GM18873 (cell line): ENCODE results near the gene TRIM28.

Source experiments
- ATAC-seq: cut with Tn5 transposase; IDR thresholded peaks from one replicate; pipeline ENCODE4 v1.9.1; 2021; ENCODE audit warnings: mild to moderate bottlenecking, moderate library complexity, moderate number of reproducible peaks; ENCODE audit not compliant: unreplicated experiment, low FRiP score

The TRIM28 gene

DNA sequence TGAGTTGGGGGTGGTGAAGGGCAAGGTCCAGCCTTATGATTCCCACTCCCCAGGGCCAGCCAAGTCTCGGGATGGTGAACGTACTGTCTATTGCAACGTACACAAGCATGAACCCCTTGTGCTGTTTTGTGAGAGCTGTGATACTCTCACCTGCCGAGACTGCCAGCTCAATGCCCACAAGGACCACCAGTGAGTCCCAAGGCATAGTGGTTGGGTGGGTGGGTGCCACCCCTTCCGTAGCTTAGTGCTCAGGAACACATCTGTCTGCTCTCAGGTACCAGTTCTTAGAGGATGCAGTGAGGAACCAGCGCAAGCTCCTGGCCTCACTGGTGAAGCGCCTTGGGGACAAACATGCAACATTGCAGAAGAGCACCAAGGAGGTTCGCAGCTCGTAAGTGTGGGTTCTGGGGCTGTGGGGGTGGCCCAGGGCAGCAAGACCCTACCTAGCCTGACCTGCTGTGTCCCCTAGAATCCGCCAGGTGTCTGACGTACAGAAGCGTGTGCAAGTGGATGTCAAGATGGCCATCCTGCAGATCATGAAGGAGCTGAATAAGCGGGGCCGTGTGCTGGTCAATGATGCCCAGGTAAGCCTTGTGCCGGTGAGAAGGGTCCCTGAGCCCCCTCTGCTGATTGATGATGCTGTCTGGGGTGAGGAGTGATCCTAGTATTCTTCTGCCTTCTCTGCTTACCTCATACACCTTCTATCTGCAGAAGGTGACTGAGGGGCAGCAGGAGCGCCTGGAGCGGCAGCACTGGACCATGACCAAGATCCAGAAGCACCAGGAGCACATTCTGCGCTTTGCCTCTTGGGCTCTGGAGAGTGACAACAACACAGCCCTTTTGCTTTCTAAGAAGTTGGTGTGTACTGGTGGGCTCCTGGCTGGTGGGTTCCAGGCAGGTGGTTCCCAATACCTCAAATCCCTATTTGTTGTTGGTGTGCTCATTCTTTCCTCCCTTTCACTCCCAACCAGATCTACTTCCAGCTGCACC, 3.8 kb downstream of the TRIM28 start:
- ATAC-seq = no peak

- no peak for ATAC-seq
These were observed 5.2 kb downstream of the TRIM28 start for GRCh38 chr19:58548859-58549663.

GRCh38 chr19:58549664-58550361, 5.9 kb downstream of the TRIM28 start:
- no peak for ATAC-seq

DNA sequence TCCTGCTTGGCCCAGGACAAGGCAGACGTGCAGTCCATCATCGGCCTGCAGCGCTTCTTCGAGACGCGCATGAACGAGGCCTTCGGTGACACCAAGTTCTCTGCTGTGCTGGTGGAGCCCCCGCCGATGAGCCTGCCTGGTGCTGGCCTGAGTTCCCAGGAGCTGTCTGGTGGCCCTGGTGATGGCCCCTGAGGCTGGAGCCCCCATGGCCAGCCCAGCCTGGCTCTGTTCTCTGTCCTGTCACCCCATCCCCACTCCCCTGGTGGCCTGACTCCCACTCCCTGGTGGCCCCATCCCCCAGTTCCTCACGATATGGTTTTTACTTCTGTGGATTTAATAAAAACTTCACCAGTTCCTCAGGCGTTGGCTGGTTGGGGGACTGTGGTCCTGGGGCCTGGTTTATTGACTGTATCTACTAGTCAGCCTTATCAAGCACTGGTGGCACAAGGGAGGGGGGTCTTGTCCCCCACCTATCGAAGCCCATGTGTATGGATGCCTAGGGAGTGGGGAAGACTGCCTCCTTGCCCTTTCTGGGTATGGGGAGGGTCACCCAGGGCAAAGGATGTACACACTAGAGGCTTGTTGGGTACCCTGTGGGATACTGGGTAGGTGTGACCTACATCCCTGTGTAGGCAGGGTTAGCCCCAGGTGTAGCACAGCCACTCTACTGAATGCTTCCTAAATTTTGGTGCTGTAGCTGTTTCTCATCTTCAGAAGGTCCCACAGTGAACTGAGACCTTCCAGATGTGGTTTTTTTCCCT, 6.7 kb downstream of the TRIM28 start:
- no peak for ATAC-seq

GRCh38 chr19:58551123-58551497, 7.2 kb downstream of the TRIM28 start:
- ATAC-seq = no peak

DNA sequence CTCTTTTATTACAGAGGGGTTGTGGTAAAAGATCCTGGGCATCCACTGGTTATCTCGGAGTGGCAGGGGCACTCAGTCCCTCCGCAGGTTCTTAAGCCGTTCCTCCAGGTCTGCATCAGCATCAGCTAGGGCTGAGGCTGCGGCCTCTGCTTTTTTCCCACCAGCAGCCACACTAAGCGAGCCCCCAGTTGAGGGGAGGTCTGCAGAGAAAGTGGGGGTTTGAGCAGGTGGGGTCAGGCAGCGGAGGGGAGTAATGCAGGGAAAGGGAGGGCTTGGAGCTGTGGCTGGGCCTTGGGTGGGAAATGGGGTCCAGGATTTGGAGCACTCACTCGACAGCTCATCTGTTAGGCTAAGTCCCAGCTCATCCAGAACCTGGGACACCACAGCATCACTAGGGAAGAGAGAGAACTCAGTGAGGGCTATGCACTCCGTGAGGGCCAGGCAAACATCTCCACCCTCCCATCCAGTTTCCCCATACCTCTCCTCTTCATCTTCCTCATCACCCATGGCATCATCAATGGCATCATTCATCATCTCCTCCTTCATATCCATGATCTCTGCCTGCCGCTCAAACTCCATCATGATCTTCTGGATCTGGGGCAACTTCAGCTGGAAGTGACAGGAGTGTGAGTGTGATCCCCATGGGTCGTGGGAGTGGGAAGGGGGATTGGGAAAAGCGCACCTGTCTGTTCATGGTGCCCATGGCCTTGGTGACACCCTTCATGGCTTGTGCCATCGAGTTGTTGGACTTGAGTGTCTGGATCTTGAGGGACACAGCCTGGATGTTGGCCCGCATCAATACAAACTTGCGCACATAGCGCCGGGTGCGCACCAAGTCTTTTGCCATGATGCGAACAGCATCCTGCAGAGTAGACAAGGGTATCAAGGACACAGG, 8.0 kb downstream of the TRIM28 start:
- no peak for ATAC-seq

DNA sequence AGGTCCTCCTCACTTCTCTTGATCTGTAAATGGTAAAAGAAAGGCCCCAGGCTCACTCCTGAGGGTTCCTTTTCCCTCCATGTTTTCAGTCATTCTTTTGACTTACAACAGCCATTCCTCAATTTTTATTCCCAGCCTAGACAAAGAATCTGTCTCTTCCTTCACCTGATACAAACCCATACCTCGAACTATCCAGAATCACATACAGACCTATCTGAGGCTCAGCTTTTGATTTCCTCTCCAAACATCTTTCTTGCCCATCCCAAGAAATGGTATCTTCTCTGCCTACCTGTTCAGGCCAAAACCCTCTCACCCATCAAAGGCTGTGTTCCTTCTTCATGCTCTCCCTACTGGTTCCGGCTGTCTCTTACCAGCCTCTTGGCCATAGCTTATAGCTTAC, 8.8 kb downstream of the TRIM28 start:
- no peak for ATAC-seq

- ATAC-seq = no peak
These were observed 10.1 kb downstream of the TRIM28 start for GRCh38 chr19:58553799-58554493.

DNA sequence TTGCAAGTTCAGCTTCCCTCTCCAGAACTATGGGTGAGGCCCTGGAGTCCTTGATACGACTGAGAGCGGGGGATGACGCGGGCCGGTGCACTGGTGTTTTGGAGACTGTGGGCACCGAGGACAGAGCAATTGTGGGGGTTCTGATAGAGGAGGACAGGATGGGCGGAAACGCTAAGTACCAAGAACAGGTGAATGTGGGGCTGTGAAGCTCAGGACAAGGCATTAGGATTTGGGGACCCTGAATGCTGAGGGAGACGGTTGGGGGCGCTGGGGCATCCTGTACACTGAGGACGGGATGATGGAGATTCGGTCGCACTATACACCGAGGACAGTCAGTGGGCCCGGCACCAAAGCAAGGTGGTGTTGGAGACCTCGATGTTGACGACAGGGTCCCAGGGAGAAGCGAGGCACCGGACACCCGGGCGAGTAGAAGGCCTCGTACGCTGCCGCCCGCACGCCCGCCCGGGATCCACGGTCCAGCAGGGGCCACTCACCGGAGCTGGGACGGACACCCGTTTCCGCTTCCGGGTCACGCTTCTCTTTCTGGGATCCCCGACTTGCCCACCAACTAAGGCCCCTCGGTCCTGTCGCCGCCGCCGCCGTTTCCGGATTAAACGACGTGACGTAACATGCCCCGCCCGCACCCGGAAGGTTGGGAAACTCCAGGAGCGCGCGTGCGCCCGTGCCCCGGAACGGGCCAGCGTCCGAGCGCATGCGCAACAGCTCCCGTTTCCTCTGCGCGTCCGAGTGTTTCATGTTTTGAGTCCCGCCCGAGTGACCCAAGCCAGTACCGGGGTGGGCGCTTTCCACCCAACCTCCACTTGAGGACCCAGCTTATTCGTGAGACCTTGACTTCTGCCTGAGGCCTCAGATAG, 10.9 kb downstream of the TRIM28 start, which contains the start of gene CHMP2A:
CHMP2A (minus strand) TSS at position 612 of the 875 bp plus-strand sequence. CDS start 893 bp downstream, outside the sequence.
- ATAC-seq = peak; percentile 26

- no peak for ATAC-seq
These were observed 11.6 kb downstream of the TRIM28 start for GRCh38 chr19:58555369-58555885.

GRCh38 chr19:58555920-58556621, 12.2 kb downstream of the TRIM28 start:
- ATAC-seq = no peak

DNA sequence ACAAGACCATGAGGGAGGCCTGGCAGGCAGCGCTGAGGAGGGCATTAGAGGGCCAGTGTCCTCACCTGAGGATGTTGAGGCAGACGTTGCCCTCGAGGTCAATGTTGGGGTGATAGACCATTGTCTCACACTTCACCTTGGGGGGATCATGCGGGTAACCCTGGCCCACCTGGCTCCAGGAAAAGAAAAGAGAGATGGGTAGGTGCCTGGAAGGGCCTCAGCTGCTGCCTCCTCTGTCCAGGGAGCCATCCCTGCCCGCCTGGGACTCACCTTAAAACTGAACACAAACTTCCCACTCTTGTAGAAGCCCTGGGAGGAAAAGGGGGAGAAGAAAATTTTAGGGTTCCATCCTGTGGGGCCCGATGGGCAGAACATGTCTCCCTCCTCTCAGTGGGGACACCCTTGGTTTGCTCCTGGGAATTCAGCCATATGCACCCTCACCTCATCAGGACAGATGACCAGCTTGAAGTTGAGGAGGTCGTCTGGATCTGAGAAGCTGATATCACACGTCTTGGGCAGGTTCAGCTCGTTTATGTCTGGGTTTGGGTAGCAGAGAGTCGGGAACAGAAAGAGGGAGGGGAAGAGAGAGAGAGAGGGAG, 12.9 kb downstream of the TRIM28 start:
- no peak for ATAC-seq

DNA sequence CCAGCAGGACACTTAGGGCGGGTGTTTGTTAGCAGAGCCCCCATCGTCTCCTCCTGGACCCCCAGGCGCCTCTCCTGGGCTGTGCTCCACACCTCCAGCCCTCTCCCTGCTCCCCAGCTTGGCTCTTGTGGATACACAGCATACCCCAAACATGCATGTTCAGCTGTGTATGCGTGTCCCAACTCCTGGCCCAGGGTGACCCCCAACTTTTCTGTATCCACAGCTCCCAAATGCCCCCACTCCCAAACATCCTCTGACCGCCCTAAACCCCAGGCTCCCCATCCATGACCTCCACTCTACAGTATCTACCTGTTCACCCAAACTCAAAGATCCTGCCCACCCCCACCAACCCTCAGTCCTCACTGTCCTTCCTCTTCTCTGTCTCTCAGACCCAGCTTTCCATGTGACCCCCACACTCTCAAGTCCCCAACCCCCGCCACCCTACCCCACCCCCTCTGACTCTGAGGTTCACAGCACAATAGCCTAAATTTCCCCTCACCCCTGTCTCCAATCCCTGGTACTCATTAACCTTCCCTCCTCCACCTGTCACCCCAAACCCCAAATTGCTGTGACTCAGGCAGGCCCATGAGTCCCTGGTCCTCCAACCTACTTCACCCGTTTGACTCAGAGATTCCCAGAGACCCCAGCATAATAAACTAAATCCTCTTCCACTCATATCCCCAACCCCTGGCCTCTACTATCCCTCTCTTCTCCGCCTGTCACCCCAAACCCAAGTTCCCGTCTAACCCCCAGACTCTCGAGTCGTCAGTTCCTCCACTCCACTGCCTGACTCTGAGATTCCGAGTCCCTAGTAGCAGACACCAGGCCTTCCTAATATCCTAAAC, 13.6 kb downstream of the TRIM28 start:
- no peak for ATAC-seq

DNA sequence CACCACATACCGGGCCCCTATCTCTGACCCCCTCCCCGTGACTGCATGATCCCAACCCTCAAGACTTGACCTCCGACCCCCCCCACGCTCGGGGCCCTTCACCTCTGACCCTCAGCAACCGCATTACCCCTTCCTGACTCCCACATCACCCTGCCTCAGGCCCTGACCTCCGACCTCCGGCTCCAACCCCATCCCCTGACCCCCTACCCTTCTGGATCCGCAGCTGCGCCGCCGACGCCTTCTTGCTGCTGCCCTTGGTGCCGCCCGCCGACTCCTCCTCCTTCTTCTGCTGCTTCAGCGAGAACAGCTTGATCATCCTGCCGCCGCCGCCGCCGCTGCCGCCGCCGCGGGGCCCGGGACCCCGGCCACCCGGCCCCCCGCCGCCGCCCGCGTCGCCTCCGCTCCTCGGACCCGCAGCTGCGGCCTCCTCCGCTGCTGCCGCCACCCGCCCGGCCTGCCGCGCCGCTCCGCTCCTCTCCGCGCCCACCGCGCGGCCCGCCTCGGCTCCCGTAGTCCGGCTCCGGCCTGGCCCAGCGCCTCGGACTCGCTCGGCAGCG, 14.3 kb downstream of the TRIM28 start, which contains the start of gene UBE2M:
UBE2M (minus strand) TSS at position 546 of the 557 bp plus-strand sequence; CDS start at position 316, 230 bp downstream.
- ATAC-seq = no peak
